SKM-1 (cell line): ENCODE results near the gene GTPBP2.
"Not testable (repeated sequence)": the region's sequence is repeated elsewhere in the genome, so short reads cannot be mapped to it uniquely, and the experiment has no call there.

Source experiments
- DNase-seq: peaks from one replicate; lab custom pipeline; 2025; ENCODE audit not compliant: unreplicated experiment; lab: John Stamatoyannopoulos, UW

Gene GTPBP2

DNA sequence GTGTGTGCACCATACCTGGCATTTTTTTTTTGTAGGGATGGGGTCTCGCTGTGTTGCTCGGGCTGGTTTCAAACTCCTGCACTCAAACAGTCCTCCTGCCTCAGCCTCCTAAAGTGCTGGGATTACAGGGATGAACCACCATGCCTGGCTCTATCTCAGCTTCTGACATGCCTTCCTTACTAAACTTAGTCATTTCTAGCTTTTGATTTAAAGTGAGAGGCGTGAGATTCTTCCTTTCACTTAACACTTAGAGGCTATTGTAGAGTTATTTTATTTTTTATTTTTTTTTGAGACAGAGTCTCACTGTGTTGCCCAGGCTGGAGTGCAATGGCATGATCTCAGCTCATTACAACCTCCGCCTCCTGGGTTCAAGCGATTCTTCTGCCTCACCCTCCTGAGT lies 33.9 kb upstream of the GTPBP2 start:
- DNase-seq, result not testable (repeated sequence)

DNA sequence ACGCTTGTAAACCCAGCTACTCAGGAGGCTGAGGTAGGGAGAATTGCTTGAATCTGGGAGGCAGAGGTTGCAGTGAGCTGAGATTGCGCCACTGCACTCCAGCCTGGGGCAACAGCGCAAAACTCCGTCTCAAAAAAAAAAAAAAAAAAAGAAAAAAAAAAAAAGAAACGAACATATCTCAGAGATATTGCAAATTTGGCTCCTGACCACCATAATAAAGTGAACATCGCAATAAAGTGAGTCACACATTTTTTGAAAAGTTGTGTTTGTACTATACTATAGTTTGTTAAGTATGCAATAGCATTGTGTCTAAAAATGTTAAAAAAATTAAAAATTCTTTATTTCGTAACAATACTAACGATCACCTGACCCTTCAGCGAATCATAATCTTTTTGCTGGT lies 29.1 kb upstream of the GTPBP2 start:
- no peak for DNase-seq

DNA sequence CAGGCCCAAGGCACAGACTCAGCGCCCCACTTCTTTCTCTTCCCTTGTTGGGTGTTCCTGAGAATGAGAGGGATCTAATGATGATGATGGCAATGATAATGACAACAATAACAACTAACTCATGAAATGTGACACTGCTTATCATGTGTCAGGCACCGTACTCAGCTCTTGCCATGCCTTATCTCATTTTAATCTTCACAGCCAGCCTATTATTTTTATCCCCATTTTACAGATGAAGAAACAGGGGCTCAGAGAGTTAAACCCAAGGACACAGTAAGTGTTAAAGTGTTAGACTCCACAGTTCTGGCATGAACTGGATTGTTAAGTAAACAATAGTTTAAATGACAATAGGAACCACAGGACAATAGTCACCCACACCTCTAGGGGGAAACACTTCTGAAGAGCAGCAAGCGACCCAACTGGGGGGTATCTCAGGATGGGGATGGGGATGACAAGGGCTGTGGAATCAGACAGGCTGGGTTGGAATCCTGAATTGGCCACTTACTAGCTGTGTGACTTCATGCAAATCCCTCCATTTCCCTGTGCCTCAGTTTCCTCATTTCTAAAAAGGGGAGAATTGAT lies 28.2 kb upstream of the GTPBP2 start:
- no peak for DNase-seq

DNA sequence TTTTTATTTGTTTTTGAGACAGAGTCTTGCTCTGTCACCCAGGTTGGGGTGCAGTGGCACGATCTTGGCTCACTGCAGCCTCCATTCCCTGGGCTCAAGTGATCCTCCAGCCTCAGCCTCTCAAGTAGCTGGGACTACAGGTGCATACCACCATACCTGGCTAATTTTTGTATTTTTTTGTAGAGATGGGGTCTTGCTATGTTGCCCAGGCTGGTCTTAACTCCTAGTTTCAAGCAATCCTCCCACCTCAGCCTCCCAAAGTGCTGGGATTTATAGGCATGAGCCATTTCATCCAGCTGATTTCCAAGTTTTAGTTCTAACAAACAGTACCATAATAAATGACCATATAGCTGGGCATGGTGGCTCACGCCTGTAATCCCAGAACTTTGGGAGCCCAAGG lies 23.8 kb upstream of the GTPBP2 start:
- not testable (repeated sequence) for DNase-seq

DNA sequence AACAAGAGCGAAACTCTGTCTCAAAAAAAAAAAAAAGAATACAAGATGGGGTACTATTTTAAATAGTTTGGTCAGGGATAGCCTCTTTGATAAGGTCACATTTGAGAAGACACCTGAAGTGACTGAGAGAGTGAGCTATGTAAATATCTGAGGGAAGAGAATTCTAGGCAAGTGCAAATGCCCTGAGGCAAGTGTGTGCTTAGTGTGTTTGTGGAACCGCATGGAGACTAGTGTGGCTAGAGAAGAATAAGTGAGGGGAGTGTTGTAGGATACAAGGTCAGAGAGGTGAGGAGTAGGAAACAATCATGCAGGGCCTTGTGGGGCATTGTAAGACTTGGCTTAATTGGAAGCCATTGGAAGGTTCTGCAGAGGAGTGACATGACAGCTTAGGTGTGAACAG lies 19.2 kb upstream of the GTPBP2 start:
- no peak for DNase-seq

DNA sequence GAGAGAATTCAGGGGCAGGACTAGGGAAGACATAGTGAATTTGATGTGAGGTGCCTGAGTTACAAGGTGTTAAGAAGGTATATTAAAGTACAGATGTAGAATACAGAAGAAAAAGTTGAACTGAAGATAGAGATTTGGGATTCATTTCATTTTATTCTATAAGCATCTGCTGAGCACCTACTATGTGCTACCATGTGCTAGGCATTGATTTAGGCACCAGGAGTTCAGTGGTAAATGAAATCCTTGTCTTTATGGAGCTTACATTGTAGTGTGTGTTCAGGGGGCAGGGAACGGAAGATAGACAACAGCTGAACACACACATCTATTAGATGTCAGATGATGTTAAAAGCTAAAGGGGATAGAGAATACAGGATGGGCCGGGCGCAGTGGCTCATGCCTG lies 18.5 kb upstream of the GTPBP2 start:
- DNase-seq, result no peak

DNA sequence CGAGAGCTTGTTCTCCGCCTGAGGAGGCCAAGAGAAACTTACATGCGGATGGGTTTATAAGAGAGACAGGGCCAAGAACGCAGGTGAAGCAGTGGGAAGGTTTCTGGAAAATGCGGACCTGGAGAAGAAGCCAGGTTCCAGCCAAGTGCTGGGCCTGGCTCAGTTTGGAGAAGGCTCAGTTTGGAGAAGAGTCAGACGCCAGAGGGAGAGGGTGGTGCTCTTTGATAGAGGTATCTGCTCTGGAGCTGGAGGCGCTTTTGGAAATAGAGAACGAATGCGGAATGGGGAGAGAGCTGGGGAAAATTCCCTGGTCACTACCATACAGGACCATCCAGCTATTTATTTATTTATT lies 16.5 kb upstream of the GTPBP2 start:
- DNase-seq, result no peak

DNA sequence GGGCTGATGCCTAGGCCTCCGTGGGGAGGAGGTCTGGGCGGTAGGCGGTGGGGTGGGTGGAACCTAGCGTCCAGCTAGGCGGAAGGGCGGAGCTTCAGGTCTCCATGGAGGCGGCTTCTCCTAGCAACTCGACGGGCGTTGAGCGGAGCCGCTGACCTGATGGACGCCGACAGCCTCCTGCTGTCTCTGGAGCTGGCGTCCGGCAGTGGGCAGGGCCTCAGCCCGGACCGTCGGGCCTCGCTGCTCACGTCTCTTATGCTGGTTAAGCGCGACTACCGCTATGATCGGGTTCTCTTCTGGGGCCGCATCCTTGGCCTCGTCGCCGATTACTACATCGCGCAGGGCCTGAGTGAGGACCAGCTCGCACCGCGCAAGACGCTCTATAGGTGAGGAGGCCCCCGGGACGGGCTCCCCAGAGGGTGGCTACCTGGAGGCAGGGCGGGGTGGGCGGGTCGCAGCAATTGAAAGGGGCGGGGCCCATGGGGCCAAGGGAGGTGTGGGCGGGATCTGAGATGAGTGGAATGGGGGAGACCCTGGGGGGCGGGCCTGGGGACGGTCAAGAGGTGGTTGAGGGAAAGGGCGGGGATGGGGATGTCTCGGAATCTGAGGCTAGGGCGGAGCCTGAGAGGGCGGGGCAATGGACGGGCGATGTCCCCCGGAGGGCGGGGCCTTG lies 16.0 kb upstream of the GTPBP2 start, which contains the start of gene RSPH9:
Gene RSPH9, plus strand, starts transcription at position 97 of the 673 bp plus-strand sequence. Its CDS starts 63 bp downstream, at position 160.
- DNase-seq, result no peak

DNA sequence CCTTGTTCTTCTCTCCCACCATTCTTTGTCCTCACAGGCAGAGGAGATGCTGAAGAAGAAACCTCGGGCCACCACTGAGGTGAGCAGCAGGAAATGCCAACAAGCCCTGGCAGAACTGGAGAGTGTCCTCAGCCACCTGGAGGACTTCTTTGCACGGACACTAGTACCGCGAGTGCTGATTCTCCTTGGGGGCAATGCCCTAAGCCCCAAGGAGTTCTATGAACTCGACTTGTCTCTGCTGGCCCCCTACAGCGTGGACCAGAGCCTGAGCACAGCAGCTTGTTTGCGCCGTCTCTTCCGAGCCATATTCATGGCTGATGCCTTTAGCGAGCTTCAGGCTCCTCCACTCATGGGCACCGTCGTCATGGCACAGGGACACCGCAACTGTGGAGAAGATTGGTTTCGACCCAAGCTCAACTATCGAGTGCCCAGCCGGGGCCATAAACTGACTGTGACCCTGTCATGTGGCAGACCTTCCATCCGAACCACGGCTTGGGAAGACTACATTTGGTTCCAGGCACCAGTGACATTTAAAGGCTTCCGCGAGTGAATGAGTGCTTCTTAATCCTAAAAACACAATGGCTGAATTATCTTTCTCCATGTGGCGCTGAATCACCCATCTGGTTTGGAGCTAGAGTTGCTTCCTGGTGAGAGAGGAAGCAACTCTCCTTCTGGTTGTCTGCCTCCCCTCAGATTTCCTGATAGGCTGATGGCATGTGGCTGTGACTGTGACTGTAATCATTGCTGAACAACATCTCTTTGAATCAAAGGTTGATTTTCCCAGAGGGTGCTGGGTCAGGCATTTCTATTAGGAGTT lies 11.1 kb upstream of the GTPBP2 start:
- no peak for DNase-seq

DNA sequence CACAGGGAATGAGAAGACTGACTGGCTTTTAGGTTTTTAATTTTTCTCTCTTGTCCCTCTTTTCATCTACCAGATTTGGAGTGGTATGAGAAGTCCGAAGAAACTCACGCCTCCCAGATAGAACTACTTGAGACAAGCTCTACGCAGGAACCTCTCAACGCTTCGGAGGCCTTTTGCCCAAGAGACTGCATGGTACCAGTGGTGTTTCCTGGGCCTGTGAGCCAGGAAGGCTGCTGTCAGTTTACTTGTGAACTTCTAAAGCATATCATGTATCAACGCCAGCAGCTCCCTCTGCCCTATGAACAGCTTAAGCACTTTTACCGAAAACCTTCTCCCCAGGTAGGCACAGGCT lies 7.2 kb upstream of the GTPBP2 start:
- no peak for DNase-seq

DNA sequence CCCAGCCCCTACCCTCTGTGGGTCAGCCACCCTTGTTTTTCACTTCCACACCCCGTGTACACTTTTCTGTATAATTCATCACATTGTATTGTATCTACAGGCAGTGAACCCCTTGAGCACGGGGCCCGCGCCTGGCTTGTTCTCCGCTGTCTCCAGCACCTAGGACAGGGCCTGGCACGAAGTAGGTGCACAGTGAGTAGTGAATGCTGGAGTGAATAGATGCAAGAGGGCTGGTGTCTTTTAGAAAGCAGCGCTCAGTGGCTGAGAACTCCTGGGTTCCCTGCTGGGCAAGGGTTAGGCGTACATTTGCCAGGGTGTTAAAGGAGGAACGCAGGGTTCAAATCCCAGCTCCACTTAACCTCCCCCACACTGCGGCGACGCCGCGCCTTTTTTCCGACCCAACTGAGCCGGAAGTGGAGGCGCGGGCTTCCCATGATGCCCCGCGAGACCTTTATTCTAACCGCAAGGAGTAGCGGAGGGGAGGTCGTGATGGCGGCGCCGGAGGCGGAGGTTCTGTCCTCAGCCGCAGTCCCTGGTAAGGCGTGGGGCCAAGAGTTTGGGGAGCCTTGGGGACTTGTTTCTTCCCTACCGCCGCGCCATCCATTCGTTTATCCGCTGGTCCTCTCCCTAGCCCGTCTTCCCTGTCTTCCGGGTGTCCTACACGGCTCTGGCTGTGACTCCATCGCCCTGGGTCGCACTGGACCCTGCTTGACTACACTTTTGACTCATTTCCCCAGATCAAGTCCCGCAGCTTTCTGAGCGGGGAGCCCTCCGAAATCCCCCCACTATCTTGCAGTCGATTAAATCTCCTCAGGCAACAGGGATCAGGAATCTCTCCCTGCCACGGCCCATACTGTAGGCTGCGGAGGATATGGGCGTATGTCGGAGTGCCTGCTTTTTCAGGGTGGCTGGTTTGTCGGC lies 6.6 kb upstream of the GTPBP2 start, which contains the start of gene MAD2L1BP:
Gene MAD2L1BP, plus strand, starts transcription at position 454 of the 921 bp plus-strand sequence. Its CDS starts 36 bp downstream, at position 490.
- peak; percentile 79 for DNase-seq

DNA sequence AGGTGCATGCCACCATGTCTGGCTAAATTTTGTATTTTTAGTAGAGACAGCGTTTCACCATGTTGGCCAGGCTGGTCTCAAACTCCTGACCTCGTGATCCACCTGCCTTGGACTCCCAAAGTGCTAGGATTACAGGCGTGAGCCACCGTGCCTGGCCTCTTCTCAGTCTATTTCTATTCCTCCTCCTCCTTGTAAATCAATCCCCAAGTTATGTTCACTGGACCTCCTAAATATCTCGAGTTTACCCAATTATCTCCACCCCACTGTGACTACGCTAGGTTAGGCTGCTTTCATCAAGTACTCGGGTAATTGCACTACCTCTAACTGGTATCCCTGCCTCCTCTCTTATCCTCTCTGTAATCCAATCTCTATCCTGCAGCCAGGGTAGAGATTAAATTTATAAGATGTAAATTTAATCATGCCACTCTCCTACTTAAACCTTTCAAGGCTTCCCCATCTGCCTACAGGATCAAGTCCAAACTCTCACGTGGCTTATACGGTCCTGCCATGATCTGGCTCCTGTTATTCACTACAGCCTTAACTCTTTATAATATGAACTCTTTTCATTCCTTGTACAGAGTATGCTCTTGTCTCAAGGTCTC lies 5.7 kb upstream of the GTPBP2 start:
- no peak for DNase-seq

DNA sequence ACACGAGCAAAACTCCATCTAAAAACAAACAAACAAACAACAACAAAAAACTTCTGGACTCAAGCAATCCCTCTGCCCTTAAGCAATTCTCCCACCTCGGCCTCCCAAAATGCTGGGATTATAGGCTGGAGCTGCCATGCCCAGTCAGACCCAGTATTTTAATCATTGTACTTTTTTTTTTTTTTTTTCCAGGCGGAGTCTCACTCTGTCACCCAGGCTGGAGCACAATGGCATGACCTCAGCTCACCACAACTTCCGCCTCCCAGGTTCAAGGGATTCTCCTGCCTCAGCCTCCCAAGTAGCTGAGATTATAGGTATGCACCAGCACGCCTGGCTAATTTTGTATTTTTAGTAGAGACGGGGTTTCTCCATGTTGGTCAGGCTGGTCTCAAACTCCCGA lies 3.9 kb upstream of the GTPBP2 start:
- DNase-seq, result not testable (repeated sequence)

DNA sequence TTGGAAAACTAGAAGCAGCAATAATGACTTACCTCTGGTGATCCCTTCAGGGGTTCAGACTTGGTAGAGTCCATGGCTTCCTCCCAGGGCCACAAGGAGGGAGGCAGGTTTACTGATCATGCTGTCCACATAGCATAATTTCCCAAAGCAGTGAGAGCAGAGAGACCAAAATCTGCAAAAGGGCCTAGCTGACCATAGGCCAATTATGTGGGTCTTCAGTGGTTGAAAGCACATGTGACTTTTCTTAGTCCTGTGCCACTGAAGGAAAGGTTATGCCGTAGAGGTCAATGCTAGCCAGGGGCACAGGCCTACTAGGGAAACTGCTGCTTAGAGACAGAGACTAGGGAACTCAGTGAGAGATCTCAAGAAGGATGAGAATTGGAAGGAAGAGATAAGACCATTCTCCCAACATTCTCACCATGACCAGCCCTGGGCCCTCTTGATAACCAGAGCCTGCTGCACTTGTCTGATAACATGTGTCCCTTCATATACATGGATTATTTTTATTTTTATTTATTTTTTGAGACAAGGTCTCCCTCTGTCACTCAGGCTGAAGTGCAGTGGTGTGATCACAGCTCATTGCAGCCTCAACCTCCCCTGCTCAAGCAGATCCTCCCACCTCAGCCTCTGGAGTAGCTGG lies 2.0 kb upstream of the GTPBP2 start:
- DNase-seq, result no peak

DNA sequence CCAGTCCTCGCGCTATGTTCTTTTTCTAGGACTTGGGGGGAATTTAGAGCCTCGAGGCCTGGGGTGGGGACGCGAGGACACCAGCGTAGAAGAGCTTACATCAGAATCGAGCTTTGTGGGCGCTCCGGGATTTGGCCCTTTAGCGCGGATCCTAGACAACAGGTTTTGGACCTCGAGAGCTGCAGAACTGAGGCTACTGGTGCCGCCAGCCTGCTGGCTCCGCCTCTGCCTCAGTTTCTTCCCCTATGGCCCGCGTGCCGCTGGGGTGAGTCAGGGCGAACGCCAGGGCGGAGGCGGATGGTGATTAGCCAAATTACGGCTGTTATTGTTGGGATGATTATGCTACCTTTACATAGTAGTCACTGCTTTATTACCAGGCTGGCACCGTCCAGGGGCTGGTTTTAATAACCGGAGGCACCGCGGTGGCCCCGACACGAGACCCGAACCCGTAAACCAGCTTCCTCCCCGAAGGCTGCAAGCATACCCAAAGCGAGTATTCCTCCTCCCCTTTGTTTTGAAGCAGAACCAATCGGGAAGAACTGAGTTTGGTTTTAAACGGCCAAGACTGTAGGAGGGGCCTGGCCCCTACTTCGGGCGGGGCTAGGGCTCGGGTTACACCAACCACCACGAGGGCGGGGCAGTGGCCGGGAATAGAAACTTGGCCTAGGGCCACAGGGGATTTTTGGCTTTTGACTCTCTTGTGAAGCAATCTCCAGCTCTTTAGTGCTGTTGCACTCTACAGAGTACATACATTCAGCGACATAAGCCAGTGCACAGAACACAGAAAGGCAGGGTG lies 639 bp upstream of the GTPBP2 start:
- peak; percentile 96 for DNase-seq

DNA sequence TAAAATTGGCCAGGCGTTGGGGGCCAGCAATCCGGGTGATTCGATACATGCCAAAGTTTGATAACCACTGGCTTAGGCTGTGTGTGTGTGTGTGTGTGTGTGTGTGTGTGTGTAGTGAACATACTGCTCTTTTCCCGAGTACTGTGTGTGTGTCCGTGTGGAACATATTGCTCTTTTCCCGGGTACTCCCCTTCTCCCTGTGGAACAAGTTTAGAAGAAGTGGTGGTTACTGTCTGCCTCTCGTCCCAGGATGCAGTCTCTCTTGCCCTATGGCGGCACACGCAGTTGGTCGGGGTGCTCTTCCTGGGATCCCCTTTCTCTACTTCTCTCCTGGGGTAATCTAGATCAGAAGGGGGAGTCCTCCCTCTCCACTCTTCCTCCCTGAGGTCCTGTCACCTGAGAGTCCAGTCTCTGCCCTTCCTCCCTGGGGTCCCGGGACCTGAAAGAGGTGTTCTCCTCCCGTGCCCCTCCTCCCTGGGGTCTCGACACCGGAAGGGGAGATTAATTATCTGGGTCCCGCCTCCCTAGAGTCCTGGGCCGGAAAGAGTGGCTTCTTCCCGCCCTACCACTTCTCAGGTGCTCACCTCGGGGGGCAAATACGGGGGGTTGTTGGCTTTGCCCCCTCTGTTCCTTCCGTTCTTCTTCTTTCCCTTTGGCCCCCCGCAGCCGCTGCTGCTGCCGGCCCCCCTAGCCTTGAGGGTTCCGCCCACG lies 516 bp downstream of the GTPBP2 start:
- DNase-seq, result no peak

DNA sequence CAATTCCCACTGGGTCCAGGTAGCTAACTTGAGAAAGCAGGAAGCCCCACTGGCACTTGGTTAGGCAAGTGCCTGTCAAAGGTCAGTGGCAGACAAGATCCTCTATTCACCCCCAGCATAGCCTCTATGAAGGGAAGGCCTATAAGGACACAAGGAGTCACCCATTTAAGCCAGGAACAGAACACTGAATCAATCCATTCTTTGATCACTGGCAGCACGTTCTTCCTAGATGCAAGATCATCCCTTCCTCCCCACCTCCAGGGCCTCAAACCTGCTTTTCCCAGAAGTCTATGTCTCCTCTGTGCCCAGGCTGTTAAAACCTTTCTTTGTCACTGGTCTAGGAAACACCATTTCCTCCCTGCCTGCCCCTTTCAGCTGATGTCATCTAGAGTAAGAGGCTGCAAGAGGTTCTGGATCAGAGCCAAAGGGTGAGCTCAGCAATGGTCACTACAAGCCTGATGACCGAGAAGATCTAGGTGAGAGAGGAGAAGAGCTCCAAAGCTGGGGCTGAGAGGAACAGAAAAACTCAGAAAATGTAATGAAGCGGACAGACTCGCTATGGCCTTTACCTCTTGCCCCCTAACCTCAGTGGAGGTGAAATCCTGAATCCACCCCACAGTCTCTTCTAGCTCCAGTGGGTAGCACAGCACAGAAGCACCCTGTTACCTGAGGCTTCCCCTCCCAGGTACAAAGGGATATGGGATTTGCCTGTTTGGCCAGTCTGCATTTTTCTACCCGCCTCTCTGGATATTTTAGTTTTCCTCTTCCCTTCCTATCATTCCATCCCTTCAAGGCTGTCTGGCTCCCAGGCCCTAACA lies 1.8 kb downstream of the GTPBP2 start:
- peak; percentile 49 for DNase-seq
